ENCODE results near the gene CBL. TPM values are rescaled to one million over a fixed set of nuclear protein-coding genes. Genes with fewer than 3 reads are reported as not detected.

Gene CBL
- total and polyA plus RNA-seq, 9 donors = 3.6 to 17.9 (median 12.3) TPM

- Histone ChIP-seq H3K4me3 (no peak overlapping the region), H3K36me3 (no peaks in the 10 kb centered on the region), H3K9me3 (no peaks in the 10 kb centered on the region), H3K27ac (no peak overlapping the region), H3K4me1 (ENCODE audit: insufficient read depth) (no peaks in the 10 kb centered on the region), H3K27me3 (no peaks in the 10 kb centered on the region)
- TF ChIP-seq POLR2A (IDR thresholded peaks at IDR 0.05) (no peak), CTCF (IDR thresholded peaks at IDR 0.05) (no peak), EP300 (IDR thresholded peaks at IDR 0.05) (no peak)
- no peak for DNase-seq
- intact Hi-C loops (cut with DNase I) = loop anchor here in 2 of 4 donors (10.0 kb wide), 2 partner anchors 87 to 157 kb away; partner anchors contain the start of genes C2CD2L (in 1 of the 2), DPAGT1 (in 1 of the 2) and SLC37A4 (in 1 of the 2)
- WGBS, 3 donors = 54 to 72% (median 61%) methylated on average over 3 of the region's 3 CpGs
Observed at GRCh38 chr11:119192111-119192510, 14.0 kb upstream of the CBL start.

GRCh38 chr11:119193001-119193400, 13.1 kb upstream of the CBL start:
- TF ChIP-seq EP300 (IDR thresholded peaks at IDR 0.05) (no peak), CTCF (IDR thresholded peaks at IDR 0.05) (no peak), POLR2A (IDR thresholded peaks at IDR 0.05) (no peak)
- H3K27ac ChIP-seq = no peak overlapping the region
- H3K4me3 ChIP-seq = no peak overlapping the region
- H3K9me3 ChIP-seq = no peaks in the 10 kb centered on the region
- intact Hi-C loops (cut with DNase I) = loop anchor here in 2 of 4 donors (10.0 kb wide), 2 partner anchors 88 to 158 kb away; partner anchors contain the start of genes C2CD2L (in 1 of the 2), DPAGT1 (in 1 of the 2) and SLC37A4 (in 1 of the 2)
- no peaks in the 10 kb centered on the region for H3K4me1 ChIP-seq (ENCODE audit: insufficient read depth)
- DNase-seq = no peak
- H3K27me3 ChIP-seq = no peaks in the 10 kb centered on the region
- 90 to 91% (median 90%) methylated on average over 5 of the region's 5 CpGs for whole genome bisulfite sequencing, 3 donors
- no peaks in the 10 kb centered on the region for H3K36me3 ChIP-seq

GRCh38 chr11:119193626-119194025, 12.5 kb upstream of the CBL start:
- intact Hi-C loops (cut with DNase I) = loop anchor here in 2 of 4 donors (10.0 kb wide), 2 partner anchors 89 to 159 kb away; partner anchors contain the start of genes C2CD2L (in 1 of the 2), DPAGT1 (in 1 of the 2) and SLC37A4 (in 1 of the 2)
- no peaks in the 10 kb centered on the region for H3K27me3 ChIP-seq
- H3K36me3 ChIP-seq = no peaks in the 10 kb centered on the region
- H3K4me3 ChIP-seq = no peak overlapping the region
- no peak for DNase-seq
- no peak overlapping the region for H3K27ac ChIP-seq
- no peaks in the 10 kb centered on the region for H3K4me1 ChIP-seq (ENCODE audit: insufficient read depth)
- H3K9me3 ChIP-seq = no peaks in the 10 kb centered on the region
- TF ChIP-seq CTCF (IDR thresholded peaks at IDR 0.05) = no peak
- no peak for TF ChIP-seq POLR2A (IDR thresholded peaks at IDR 0.05)
- TF ChIP-seq EP300 (IDR thresholded peaks at IDR 0.05) = no peak
- WGBS, 3 donors = 82 to 85% (median 83%) methylated on average over 10 of the region's 10 CpGs

- no peak overlapping the region for H3K27ac ChIP-seq
- no peaks in the 10 kb centered on the region for H3K9me3 ChIP-seq
- no peaks in the 10 kb centered on the region for H3K36me3 ChIP-seq
- H3K27me3 ChIP-seq = no peaks in the 10 kb centered on the region
- intact Hi-C loops (cut with DNase I) = loop anchor here in 2 of 4 donors (5.0 to 10.0 kb wide), 4 partner anchors 88 to 160 kb away; partner anchors contain the start of genes C2CD2L (in 2 of the 2), DPAGT1 (in 1 of the 2) and SLC37A4 (in 1 of the 2)
- H3K4me1 ChIP-seq (ENCODE audit: insufficient read depth) = no peaks in the 10 kb centered on the region
- WGBS, 3 donors = 65 to 81% (median 71%) methylated on average over 7 of the region's 7 CpGs
- no peak for DNase-seq
- no peak for TF ChIP-seq EP300 (IDR thresholded peaks at IDR 0.05)
- no peak for TF ChIP-seq POLR2A (IDR thresholded peaks at IDR 0.05)
- TF ChIP-seq CTCF (IDR thresholded peaks at IDR 0.05) = no peak
- no peak overlapping the region for H3K4me3 ChIP-seq
Observed at GRCh38 chr11:119194811-119195440, 11.2 kb upstream of the CBL start.
